PC-3 (cell line): Measurements from ENCODE around the gene JARID2. TPM values are rescaled to one million over a fixed set of nuclear protein-coding genes. Genes with fewer than 3 reads are reported as not detected.

Experiments
- ATAC-seq: fragments of 200-7000 bp; cut with Tn5 transposase; 2 replicates; pipeline ENCODE4 v1.9.1; 2020; ENCODE audit warnings: mild to moderate bottlenecking, moderate library complexity
- BruUV-seq: library from RNA; stranded (reverse); fragments of 400-500 nt; replicated peaks from 2 replicates; lab custom pipeline; 2021; lab: Mats Ljungman, UMichigan
- CTCF ChIA-PET: fragments of 300-600 bp; sonication (Branson Sonifier 250); formaldehyde crosslinking; loops from one replicate; lab custom pipeline; 2022; ENCODE audit warnings: antibody characterized with exemption; lab: Charles Lee
- POLR2A ChIA-PET: fragments of 300-600 bp; sonication (Branson Sonifier 250); formaldehyde crosslinking; loops from one replicate; lab custom pipeline; 2022; ENCODE audit warnings: antibody characterized with exemption; ENCODE audit not compliant: unreplicated experiment; lab: Charles Lee
- DNase-seq: peaks from one replicate; pipeline ENCODE4 v3.0.0-alpha.2; 2015
- H2AFZ ChIP-seq: fragments of 300-600 bp; sonication (generic); 2 replicates; pipeline ENCODE4 v1.6.0; 2016; ENCODE audit warnings: antibody characterized with exemption, low read length
- H3F3A ChIP-seq: fragments of 300-600 bp; sonication (generic); one replicate; pipeline ENCODE4 v1.6.0; 2017; ENCODE audit warnings: antibody characterized with exemption, low read length, control low read depth, mild to moderate bottlenecking; ENCODE audit not compliant: unreplicated experiment
- H3K27ac ChIP-seq: fragments of 300-600 bp; sonication (generic); 2 replicates; pipeline ENCODE4 v1.5.1; 2016; ENCODE audit warnings: mild to moderate bottlenecking, low read length
- H3K27me3 ChIP-seq: fragments of 300-600 bp; sonication (generic); 2 replicates; pipeline ENCODE4 v1.6.1; 2016; ENCODE audit warnings: low read length, mixed read lengths
- H3K36me3 ChIP-seq: fragments of 300-600 bp; sonication (generic); 2 replicates; pipeline ENCODE4 v1.6.1; 2016; ENCODE audit warnings: low read depth, mixed run types, low read length, mixed read lengths
- H3K4me1 ChIP-seq: fragments of 300-600 bp; sonication (generic); 2 replicates; pipeline ENCODE4 v1.5.1; 2016; ENCODE audit warnings: low read length; ENCODE audit not compliant: insufficient read depth
- H3K4me2 ChIP-seq: fragments of 300-600 bp; sonication (generic); 2 replicates; pipeline ENCODE4 v1.6.0; 2016; ENCODE audit warnings: low read length
- H3K4me3 ChIP-seq: fragments of 300-600 bp; sonication (generic); 2 replicates; pipeline ENCODE4 v1.5.1; 2016; ENCODE audit warnings: mild to moderate bottlenecking, low read length, mixed read lengths
- H3K79me2 ChIP-seq: fragments of 300-600 bp; sonication (generic); 2 replicates; pipeline ENCODE4 v1.6.1; 2017; ENCODE audit warnings: low read length, mixed read lengths
- H3K9ac ChIP-seq: fragments of 300-600 bp; sonication (generic); 2 replicates; pipeline ENCODE4 v1.6.0; 2016; ENCODE audit warnings: mild to moderate bottlenecking, low read length
- H3K9me2 ChIP-seq: fragments of 300-600 bp; sonication (generic); replicated peaks from 2 replicates; pipeline ENCODE4 v1.6.1; 2016; ENCODE audit warnings: mixed run types, low read length, mixed read lengths
- H3K9me3 ChIP-seq: fragments of 300-600 bp; sonication (generic); 2 replicates; pipeline ENCODE4 v1.6.1; 2016; ENCODE audit warnings: low read length, mixed read lengths
- H4K20me1 ChIP-seq: fragments of 300-600 bp; sonication (generic); 2 replicates; pipeline ENCODE4 v1.6.1; 2016; ENCODE audit warnings: low read length, mixed read lengths
- CTCF ChIP-seq: fragments of 300-600 bp; sonication (generic); conservative IDR thresholded peaks from 2 replicates; pipeline ENCODE4 v1.5.1; 2017; ENCODE audit warnings: antibody characterized with exemption, low read depth, mild to moderate bottlenecking, low read length
- EZH2 ChIP-seq: fragments of 300-600 bp; sonication (generic); IDR thresholded peaks from one replicate; pipeline ENCODE4 v1.6.1; 2017; ENCODE audit warnings: antibody characterized with exemption, mild to moderate bottlenecking, low read length; ENCODE audit not compliant: unreplicated experiment
- EZH2phosphoT487 ChIP-seq: fragments of 300-600 bp; sonication (generic); IDR thresholded peaks from 2 replicates; pipeline ENCODE4 v1.6.1; 2018; ENCODE audit warnings: mild to moderate bottlenecking, antibody characterized with exemption, low read length, borderline replicate concordance
- intact Hi-C: fragments of 100-400 bp; cut with micrococcal nuclease; formaldehyde crosslinking; loops from 2 replicates; pipeline ENCODE4 v1.9.0; 2023
- total RNA-seq: library from RNA; depleted of rRNA; stranded (reverse); fragments of >200 nt; gene quantifications from 2 replicates; pipeline ENCODE4 v1.2.3, GENCODE V29; 2014

The JARID2 gene
- total RNA-seq, 1 experiment from 2014 or later: 11.0 TPM

DNA sequence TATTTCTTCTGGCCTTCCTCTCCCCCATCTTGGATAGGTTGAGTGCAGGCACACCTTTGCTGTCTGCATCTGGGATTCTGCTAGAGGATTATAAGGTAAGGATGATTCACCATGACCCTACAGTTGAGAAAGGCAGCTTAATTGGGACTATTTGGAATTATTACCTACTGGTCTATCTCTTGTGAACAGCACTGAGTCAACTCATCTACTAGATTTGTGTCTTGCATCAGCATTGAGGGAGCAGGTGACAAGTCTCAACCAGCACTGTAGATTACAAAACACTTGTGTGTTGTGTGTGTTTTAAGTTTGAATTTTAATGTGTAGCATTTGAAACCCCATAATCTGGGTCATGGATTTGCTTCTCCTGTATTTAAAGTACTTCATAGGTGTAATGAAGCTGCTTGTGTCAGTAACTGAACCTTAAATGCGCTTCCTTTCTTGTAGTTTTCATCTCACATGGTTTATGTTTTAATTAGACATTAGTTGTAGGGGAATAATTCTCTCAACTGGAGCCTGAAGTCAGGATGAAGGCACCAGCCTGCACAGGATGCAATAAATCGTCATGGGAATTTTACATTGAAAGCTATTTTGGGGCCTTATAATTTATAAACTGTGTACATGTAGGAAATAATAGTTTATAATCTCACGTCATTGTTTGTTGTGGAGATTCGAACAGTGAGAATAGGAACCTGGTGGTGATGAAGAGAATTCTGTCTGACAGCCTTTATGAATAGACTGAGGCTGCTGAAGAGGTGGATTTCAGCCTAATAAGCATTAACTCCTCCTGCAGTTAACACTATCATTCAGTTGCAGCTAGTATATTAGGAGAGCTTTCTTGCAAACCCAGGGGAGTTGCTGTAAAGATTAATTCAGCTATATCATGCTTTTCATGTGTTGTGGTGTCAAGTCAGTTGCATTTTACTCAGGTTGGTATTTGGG, 125.1 kb downstream of the JARID2 start:
- Histone ChIP-seq H3F3A (no peaks in the 10 kb centered on the region), H4K20me1 (no peaks in the 10 kb centered on the region), H3K4me3 (no peak overlapping the region), H3K27ac (no peak overlapping the region), H3K9me2 (no peaks in the 10 kb centered on the region), H3K9ac (no peak overlapping the region), H3K27me3 (no peaks in the 10 kb centered on the region), H3K9me3 (no peaks in the 10 kb centered on the region), H3K36me3 (0 out of 2 replicates have a peak, but pooled peaks cover 3% of the 10 kb centered on the region), H3K79me2 (peaks cover 89% of the 10 kb centered on the region), H2AFZ (no peak overlapping the region), H3K4me2 (no peak overlapping the region), H3K4me1 (peaks cover 2% of the 10 kb centered on the region)
- DNase-seq: no peak
- CTCF ChIA-PET: no interaction called here
- POLR2A ChIA-PET: no interaction called here
- TF ChIP-seq CTCF (no peak), EZH2phosphoT487 (no peak), EZH2 (no peak)
- intact Hi-C loops: no loop called here
- ATAC-seq: no peak
- BruUV-seq: no TSS peak

GRCh38 chr6:15372932-15373331, 127.1 kb downstream of the JARID2 start:
- no peaks in the 10 kb centered on the region for H4K20me1 ChIP-seq

More at GRCh38 chr6:15372932-15373331, 127.1 kb downstream of the JARID2 start:
- H3F3A ChIP-seq: no peaks in the 10 kb centered on the region
- H3K9me3 ChIP-seq: no peaks in the 10 kb centered on the region
- BruUV-seq: no TSS peak
- H3K9me2 ChIP-seq: no peaks in the 10 kb centered on the region
- ATAC-seq (no peak), DNase-seq (no peak)
- ChIA-PET CTCF (no interaction called here), POLR2A (no interaction called here)
- H2AFZ ChIP-seq: no peak overlapping the region
- TF ChIP-seq CTCF (no peak), EZH2phosphoT487 (no peak), EZH2 (no peak)
- H3K4me2 ChIP-seq: no peak overlapping the region
- H3K27me3 ChIP-seq: no peaks in the 10 kb centered on the region
- H3K9ac ChIP-seq: no peak overlapping the region
- H3K27ac ChIP-seq: no peak overlapping the region
- intact Hi-C loops: no loop called here
- H3K4me3 ChIP-seq: no peak overlapping the region
- no peaks in the 10 kb centered on the region for H3K4me1 ChIP-seq
- peaks cover 85% of the 10 kb centered on the region for H3K79me2 ChIP-seq
- 0 out of 2 replicates have a peak, but pooled peaks cover 3% of the 10 kb centered on the region for H3K36me3 ChIP-seq
